NOMO-1 treated with dmso at 0.1 percent for 144 hours (cell line): ENCODE measurements around the gene RASA3.
"Not testable (repeated sequence)": the region's sequence is repeated elsewhere in the genome, so short reads cannot be mapped to it uniquely, and the experiment has no call there.

Experiments
- DNase-seq: peaks from one replicate; lab custom pipeline; 2025; ENCODE audit not compliant: unreplicated experiment; lab: John Stamatoyannopoulos, UW

RASA3 gene

DNA sequence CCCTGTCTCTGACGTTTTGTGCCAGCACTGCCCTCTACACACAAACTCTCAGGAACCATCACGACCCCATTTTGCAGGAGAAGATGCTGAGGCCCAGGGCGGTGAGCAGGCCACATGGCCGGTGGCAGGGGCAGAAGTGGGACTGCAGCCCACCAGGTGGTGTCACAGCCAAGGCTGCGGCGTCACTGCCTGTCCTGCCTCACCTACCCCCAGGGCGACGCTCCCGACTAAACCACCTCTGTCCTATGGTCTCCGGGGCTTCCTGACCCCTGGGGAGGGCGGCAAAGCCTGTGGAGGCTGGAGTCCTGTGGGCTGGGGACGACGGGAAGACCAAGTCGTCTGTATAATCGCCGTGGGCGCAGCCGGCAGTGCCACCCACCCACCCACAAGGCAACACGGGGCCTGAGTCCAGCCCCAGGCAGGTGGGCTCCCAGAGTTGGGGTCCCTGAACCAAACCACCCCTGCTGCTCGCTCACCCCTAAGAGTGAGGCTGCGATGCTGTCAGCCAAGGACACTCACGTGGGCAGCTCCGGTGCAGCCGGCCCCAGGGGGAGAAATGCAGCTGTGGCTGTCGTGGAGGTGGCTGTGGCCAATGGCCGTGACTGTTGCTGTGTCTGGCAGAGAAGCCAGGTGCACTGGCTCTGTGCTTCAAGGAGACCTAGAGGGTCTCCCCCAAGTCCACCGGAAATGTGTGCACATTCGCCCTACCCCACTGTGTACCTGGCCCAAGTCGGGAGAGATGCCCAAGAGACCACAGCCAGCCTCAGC is 29.7 kb downstream of the RASA3 start:
- no peak for DNase-seq

DNA sequence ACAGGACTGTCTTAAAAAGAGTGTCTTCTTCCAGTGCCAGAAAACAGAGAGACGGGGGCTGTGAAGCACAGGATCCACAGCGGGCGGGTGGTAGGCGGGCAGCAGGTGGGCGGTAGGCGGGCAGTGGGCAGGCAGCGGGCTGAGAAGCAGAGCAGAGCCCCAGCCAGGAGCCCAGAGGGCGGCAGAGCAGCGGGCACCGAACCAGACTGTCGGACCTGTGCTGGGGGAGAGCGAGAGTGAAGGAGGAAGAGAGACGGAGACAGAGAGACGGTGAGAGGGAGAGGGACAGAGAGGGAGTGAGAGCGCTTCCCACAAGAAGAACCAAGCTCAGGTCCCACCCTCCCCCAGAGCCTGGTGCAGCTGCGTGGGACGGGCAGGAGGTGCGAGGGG is 30.3 kb downstream of the RASA3 start:
- DNase-seq: no peak

- no peak for DNase-seq
These were observed 30.9 kb downstream of the RASA3 start for GRCh38 chr13:114101358-114102130.

DNA sequence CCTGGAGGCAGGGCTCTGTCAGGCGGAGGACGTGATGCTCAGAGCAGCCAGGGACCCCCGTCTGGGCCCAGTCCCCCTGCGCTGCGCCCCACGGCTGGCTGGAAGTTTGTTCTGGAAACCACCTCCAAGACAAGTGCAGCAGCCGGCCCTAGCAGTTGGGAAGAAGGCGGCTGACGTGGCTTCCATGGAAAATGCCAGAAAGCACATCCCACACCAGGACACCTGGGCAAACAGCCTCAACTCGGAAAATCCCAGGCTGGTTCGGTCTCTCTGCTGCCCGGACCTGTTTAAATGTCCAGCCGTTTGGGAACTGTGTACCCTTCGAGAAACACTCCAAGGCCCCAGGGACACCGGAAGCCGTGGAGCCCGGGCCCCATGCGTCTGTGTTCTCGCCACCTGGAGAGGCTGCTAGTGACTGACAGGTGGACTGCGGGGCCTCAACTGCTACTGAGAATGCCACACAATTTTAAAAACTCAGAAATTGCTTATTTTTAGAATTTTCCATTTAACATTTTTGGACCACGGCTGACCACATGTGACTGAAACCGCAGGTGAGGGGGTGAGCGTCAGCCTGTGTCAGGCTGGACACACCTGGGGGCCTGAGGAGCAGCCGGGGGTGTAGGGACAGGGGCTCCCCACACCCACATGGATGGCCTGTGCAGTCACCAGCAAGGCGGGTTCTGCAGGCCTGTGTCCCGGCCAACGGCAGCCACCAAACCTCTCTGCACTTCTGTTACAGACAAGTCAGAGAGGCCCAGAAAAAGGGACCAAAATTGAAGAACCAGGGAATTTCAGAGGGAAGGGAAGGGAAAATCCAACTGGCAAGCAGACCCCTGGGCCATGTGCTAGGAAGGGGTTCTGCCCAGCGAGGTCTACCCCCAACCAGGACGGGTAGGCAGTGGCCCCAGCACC is 31.7 kb downstream of the RASA3 start:
- DNase-seq: no peak

DNA sequence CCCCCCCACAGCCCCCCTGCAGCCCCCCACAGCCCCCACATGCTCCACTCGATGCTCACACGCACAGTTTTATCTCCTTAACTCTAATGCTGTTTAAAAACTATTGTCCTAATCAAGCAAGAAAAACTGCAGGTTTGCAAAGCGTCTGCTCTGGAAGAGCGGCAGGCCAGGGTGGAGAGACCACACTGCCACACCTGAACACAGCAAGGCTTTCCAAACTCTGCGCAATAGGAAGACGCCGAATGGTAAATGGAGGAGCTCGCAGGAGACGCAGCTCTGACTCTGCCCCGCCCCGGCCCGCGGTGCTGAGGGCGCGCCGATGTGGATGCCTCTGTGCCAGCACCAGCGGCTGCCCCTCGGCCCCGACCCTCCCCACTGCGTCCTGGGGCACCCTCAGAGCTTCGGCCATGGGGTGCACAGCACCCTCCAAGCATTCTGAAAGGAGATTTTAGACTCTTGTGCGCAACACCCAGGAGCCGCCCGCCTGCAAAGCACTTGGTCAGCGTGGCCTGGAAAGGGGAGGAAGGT is 32.4 kb downstream of the RASA3 start:
- DNase-seq: no peak

DNA sequence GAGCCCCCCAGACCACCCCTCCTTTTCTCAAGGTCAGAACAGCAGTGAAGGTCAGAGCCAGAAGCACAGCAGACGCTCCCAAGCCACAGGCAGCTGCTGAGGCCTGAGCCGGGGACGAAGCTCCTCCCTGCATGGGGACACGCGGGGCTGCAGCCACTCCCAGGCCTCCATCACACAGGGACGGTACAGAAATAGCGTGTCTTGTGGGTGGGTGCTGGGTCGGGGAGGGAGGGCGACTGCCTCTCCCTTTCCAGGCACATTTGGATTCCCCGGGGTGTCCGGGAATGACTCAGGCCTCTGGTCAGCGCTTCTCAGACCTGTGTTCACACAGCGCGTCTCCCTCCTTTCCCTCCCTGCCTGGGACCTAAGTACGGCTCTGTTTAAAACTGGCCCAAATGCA is 33.2 kb downstream of the RASA3 start:
- DNase-seq: no peak

DNA sequence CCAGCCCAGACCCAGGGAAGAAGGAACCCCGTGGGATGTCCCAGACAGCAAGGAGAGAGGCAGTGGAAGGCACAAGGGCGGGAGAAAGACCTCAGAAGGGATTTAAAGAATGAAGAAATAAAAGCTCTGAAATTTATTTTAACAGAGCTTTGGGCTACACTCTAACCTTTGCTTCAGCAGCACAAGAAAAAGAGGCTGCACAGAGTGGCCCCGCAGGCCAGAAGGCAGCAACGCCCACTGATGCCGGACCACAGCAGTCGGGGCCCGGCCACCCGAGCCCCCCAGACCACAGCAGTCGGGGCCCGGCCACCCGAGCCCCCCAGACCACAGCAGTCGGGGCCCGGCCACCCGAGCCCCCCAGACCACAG is 33.8 kb downstream of the RASA3 start:
- not testable (repeated sequence) for DNase-seq

DNA sequence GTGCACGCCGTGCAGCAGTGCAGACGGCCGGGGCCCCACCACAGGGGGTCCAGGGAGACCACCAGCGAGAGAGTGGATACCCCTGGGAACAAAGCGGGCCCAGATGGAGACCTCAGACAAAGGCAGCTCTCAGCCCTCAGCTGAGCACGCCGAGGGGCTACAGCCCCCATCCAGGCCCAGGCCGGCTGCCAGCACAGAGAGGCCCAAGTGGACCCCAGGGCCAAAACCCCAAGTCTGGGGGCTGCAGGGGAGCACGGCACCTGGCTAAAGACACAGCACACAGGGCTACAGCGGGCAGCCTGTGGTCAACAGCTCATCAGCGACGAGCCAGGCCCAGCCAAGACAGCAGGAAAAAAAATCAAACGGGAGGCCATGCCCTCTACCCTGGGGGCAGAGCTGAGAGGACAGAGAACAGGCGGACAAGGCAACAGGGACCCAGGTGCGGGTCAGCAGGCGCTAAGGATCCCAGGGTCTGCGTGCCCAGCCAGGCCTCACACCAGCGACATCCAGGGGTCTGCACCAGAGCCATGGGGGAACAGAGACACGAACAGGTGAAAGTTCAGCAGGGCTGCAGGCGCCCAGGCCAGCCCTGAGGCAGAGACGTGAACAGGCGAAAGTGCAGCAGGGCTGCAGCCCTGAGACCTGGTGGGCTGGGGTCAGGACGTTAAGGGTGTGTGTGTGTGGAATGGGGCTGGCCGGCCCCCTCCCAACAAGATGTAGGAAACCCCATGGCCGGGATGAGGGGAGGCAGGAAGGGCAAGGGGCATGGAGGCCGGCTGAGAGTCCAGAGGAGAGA is 34.3 kb downstream of the RASA3 start:
- no peak for DNase-seq

- DNase-seq: peak; percentile 3
These were observed 35.1 kb downstream of the RASA3 start for GRCh38 chr13:114097212-114097892.

GRCh38 chr13:114096811-114097211 is 35.6 kb downstream of the RASA3 start:
- no peak for DNase-seq

GRCh38 chr13:114096031-114096485 is 36.4 kb downstream of the RASA3 start:
- no peak for DNase-seq

GRCh38 chr13:114095486-114095885 is 36.9 kb downstream of the RASA3 start:
- no peak for DNase-seq

DNA sequence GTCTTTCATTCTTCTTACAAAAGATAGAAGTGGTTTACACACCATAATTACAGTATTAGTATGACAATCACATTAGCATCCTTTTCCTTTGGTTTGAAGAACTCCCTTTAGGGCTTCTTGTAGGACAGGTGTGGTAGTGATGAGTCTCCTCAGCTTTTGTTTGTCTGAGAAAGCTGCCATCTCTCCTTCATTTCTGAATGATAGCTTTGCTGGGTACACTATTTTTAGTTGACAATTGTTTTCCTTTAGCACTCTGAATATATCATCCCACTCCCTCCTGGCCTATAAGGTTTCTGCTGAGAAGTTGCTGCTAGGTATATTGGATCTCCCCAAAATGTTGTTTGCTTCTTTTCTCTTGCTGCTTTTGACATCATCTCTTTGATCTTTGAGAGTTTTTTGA is 39.3 kb downstream of the RASA3 start:
- no peak for DNase-seq

GRCh38 chr13:114092468-114092867 is 40.0 kb downstream of the RASA3 start:
- DNase-seq: no peak

DNA sequence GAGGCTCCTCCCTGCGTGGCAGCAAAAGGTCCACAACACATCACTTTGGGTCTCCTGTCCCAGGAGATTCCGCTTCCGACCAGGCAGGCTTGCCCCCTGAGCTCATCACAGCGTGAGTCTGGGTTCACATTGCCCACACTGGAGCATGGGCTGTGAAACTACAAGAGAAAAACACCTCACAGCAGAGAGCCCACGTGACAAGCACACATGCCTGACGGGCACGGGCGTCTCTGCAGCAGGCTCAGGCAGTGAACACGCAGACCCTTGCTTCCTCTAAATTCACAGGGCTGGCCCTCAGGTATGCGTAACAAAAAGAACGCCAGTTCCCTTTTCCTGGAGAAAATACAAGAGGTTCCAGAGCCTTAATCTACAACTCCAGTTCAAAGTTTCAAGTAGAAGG is 41.9 kb downstream of the RASA3 start:
- DNase-seq: no peak

DNA sequence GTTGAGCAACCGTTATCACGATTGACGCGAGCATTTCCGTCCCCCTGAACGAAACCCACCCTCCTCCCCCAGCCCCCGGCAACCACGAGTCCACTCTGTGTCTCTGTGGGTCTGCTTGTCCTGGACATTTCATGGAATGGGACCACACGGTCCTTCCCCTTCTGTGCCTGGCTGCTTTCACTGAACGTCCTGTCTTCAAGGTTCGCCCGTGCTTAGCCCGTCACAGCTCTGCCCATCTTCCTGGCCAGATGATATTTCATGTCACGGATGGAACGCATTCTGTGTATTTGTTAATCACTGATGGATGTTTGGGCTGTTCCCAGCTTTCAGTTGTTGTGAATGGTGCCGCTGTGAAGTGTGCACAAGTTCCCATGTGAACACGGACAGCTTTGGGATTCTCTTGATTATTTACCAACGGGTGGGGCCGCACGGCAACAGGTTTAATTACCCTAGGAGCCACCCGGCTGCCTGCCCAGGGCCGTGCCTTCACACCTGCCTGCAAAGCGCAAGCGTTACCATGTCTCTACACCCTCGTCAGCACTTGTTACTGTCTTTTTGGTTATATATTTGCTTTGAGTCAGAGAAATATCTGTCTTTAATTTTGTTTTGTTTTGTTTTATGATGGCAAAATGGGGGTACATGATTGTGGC is 42.5 kb downstream of the RASA3 start:
- no peak for DNase-seq

DNA sequence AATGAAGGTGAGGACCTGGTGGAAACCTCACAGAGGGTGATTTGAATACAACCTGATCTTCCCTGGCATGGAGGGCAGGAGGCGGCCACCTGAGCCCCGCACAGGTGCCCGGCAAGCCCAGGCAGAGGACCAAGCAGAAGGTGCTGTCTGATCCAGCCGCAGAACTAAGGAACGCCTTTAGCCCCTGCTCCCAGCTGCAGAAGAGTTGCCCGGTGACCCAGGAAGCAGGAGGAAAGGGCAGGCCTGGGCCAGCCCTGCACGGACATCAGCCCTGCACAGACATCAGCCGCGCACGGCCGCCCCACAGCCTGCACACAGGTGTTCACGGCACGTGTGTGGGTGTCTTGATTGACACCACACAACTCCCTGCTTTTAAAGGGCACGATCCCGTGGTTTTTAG is 43.1 kb downstream of the RASA3 start:
- DNase-seq: no peak

DNA sequence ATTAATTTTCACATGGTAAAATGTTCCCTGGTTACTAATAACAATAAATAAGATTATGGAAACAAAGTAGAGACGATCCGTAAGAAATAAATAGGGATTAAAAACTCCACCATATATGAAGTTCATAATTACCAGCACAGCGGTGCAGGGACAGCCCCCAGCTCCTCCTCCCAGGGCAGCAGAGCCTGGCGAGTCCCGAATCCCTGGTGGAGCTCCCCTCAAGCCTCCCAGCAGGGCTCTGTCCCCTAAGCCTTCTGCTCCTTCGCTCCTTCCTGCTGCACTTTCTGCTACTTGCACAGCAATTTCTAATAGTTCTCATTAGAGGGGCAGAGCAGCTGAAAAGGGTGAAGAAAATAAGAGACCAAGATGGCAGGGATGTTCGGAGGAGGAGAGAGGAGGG is 43.6 kb downstream of the RASA3 start:
- DNase-seq: no peak

- DNase-seq: no peak
These were observed 44.2 kb downstream of the RASA3 start for GRCh38 chr13:114088234-114088633.
